OCI-LY7 (cell line): ENCODE measurements around the gene ERI3.

Experiments
- CTCF ChIP-seq: fragments of 200-600 bp; sonication (generic); conservative IDR thresholded peaks from 2 replicates; pipeline ENCODE4 v1.5.1; 2014; ENCODE audit warnings: mild to moderate bottlenecking, antibody characterized with exemption, low read length, moderate library complexity, mixed read lengths
- EZH2phosphoT487 ChIP-seq: fragments of 200-600 bp; sonication (generic); IDR thresholded peaks from 2 replicates; pipeline ENCODE4 v1.6.1; 2018; ENCODE audit warnings: low read depth, borderline replicate concordance, mild to moderate bottlenecking, mixed run types, antibody characterized with exemption, low read length, moderate library complexity, mixed read lengths

DNA sequence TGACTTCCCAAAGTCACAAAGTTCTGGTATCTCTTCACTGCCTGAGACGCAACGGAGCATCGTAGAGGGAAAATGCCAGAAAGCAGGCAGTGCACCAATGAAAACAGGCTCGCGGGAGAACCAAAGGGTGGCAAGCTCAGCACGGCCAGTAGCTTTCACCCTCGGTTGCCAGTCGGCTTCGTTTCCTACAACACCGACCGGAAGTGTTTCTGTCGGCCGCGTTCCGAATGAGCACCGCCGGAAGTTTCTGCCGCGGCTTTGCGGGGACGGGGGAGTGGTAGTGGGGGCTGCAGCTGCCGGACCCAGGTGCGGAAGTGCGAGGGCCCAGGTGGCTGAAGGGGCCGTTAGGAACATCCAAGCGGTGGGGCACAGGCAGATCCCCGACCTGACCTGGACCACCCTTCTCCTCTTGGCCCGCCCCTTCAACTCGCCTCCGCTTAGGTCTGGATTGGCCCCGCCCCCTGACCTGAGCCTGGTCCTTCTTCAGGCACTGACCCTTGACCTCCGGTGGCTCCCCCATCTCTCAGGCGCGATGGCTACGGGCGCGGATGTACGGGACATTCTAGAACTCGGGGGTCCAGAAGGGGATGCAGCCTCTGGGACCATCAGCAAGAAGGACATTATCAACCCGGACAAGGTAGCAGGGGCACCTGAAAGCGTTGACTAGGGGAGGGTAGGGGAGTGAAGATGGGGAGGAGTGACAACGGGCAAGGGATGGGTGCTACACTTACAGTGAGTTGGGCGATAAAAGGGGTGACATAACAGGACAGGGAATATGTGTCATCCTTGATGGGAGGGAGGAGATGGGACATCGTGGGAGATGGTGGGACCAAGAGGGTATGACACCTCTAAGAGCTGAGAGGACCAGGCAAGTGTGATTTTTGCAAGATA lies 141.6 kb downstream of the ERI3 start, which contains the start of gene DMAP1:
- no peak for TF ChIP-seq CTCF
- TF ChIP-seq EZH2phosphoT487 = no peak
